ENCODE results near the gene KRT34. TPM values are rescaled to one million over a fixed set of nuclear protein-coding genes. Genes with fewer than 3 reads are reported as not detected.
"Not testable (repeated sequence)": the region's sequence is repeated elsewhere in the genome, so short reads cannot be mapped to it uniquely, and the experiment has no call there.

KRT34 gene
- not detected for total RNA-seq

GRCh38 chr17:41381943-41382342 lies at the start of gene KRT34:
TSS of gene KRT34 (minus strand) at chr17:41382306. CDS start at chr17:41382246, 60 bp downstream.
- H3K9me3 ChIP-seq, H3K36me3 ChIP-seq, H3K27me3 ChIP-seq, DNase-seq, H3K4me1 ChIP-seq, H3K4me3 ChIP-seq, H3K27ac ChIP-seq: not testable (repeated sequence)

GRCh38 chr17:41430376-41430775 lies 48.3 kb upstream of the KRT34 start:
- H3K9me3 ChIP-seq, H3K4me3 ChIP-seq, H3K27ac ChIP-seq, H3K4me1 ChIP-seq, DNase-seq, H3K36me3 ChIP-seq, H3K27me3 ChIP-seq: not testable (repeated sequence)

GRCh38 chr17:41429667-41430066 lies 47.6 kb upstream of the KRT34 start:
- H3K9me3 ChIP-seq, result no peaks in the 10 kb centered on the region
- H3K27ac ChIP-seq, result no peak overlapping the region
- no peaks in the 10 kb centered on the region for H3K36me3 ChIP-seq
- no peak for TF ChIP-seq POLR2A (IDR thresholded peaks at IDR 0.05)
- no peak for TF ChIP-seq CTCF (IDR thresholded peaks at IDR 0.05)
- no peak for DNase-seq
- no peaks in the 10 kb centered on the region for H3K27me3 ChIP-seq
- no peak overlapping the region for H3K4me3 ChIP-seq
- H3K4me1 ChIP-seq, result no peaks in the 10 kb centered on the region

- Histone ChIP-seq H3K4me3 (no peak overlapping the region), H3K27me3 (no peaks in the 10 kb centered on the region), H3K27ac (no peak overlapping the region), H3K36me3 (no peaks in the 10 kb centered on the region), H3K4me1 (no peaks in the 10 kb centered on the region), H3K9me3 (no peaks in the 10 kb centered on the region)
- TF ChIP-seq POLR2A (IDR thresholded peaks at IDR 0.05) (no peak), CTCF (IDR thresholded peaks at IDR 0.05) (no peak)
- DNase-seq, result no peak
Observed at GRCh38 chr17:41428591-41429291, 46.6 kb upstream of the KRT34 start.

GRCh38 chr17:41424111-41424635 lies 42.1 kb upstream of the KRT34 start, which contains the start of gene KRT37:
TSS of gene KRT37 (minus strand) at chr17:41424585. CDS start at chr17:41424523, 62 bp downstream.
- no peak for DNase-seq
- no peak within 1 kb of the TSS for H3K4me3 ChIP-seq

GRCh38 chr17:41422586-41422985 lies 40.5 kb upstream of the KRT34 start:
- H3K27ac ChIP-seq, H3K27me3 ChIP-seq, H3K4me3 ChIP-seq, H3K9me3 ChIP-seq, DNase-seq, H3K36me3 ChIP-seq, H3K4me1 ChIP-seq: not testable (repeated sequence)

More at GRCh38 chr17:41424111-41424635, 42.1 kb upstream of the KRT34 start, which contains the start of gene KRT37:
- no peaks in the 10 kb centered on the region for H3K9me3 ChIP-seq
- no peaks in the 10 kb centered on the region for H3K4me1 ChIP-seq
- no peaks in the 10 kb centered on the region for H3K27me3 ChIP-seq
- TF ChIP-seq POLR2A (IDR thresholded peaks at IDR 0.05), result no peak
- TF ChIP-seq CTCF (IDR thresholded peaks at IDR 0.05), result no peak
- no peaks in the 10 kb centered on the region for H3K36me3 ChIP-seq
- no peak within 1 kb of the TSS for H3K27ac ChIP-seq

GRCh38 chr17:41421617-41422016 lies 39.5 kb upstream of the KRT34 start:
- Histone ChIP-seq H3K4me1 (no peaks in the 10 kb centered on the region), H3K36me3 (no peaks in the 10 kb centered on the region), H3K27ac (no peak overlapping the region), H3K9me3 (no peaks in the 10 kb centered on the region), H3K27me3 (no peaks in the 10 kb centered on the region), H3K4me3 (no peak overlapping the region)
- DNase-seq, result no peak
- no peak for TF ChIP-seq POLR2A (IDR thresholded peaks at IDR 0.05)
- no peak for TF ChIP-seq CTCF (IDR thresholded peaks at IDR 0.05)
